ENCODE data around the gene TMEM179.

- no peak for TF ChIP-seq ARNTL (CRISPR knock-in tag; IDR thresholded peaks at IDR 0.05; ENCODE audit: borderline replicate concordance, low read depth)
- no peak for TF ChIP-seq PATZ1 (CRISPR knock-in tag; IDR thresholded peaks at IDR 0.05; ENCODE audit: borderline replicate concordance)
Measured at GRCh38 chr14:104651876-104652260, 47.3 kb upstream of the TMEM179 start.

All from SK-N-SH treated with all-trans-retinoic acid at 6 μM for 48 hours (cell line).